GM21381 (cell line): ENCODE measurements around the gene IFNA1.
"Not testable (repeated sequence)": the region's sequence is repeated elsewhere in the genome, so short reads cannot be mapped to it uniquely, and the experiment has no call there.

Experiments
- ATAC-seq: cut with Tn5 transposase; IDR thresholded peaks from one replicate; pipeline ENCODE4 v1.9.1; 2021; ENCODE audit warnings: mild to moderate bottlenecking, moderate library complexity; ENCODE audit not compliant: unreplicated experiment

The IFNA1 gene

GRCh38 chr9:21440139-21440538, at the start of gene IFNA1:
IFNA1 (plus strand) TSS chr9:21440439; CDS start chr9:21440508, 69 bp downstream.
- no peak for ATAC-seq

- ATAC-seq = peak; percentile 84
Observed at GRCh38 chr9:21392270-21392669, 48.0 kb upstream of the IFNA1 start.

- ATAC-seq = peak; percentile 82
Observed at GRCh38 chr9:21395778-21396717, 44.2 kb upstream of the IFNA1 start.

GRCh38 chr9:21398955-21399489, 41.2 kb upstream of the IFNA1 start:
- ATAC-seq = no peak

- ATAC-seq = no peak
Observed at GRCh38 chr9:21399956-21400355, 40.3 kb upstream of the IFNA1 start.

GRCh38 chr9:21402386-21403251, 37.6 kb upstream of the IFNA1 start:
- no peak for ATAC-seq

- ATAC-seq = no peak
Observed at GRCh38 chr9:21404146-21404545, 36.1 kb upstream of the IFNA1 start.

- ATAC-seq = no peak
Observed at GRCh38 chr9:21408817-21409216, 31.4 kb upstream of the IFNA1 start, which contains the start of gene IFNA8. IFNA8 (plus strand) TSS chr9:21409117; CDS start chr9:21409177, 60 bp downstream.

GRCh38 chr9:21412107-21412506, 28.1 kb upstream of the IFNA1 start:
- no peak for ATAC-seq

- ATAC-seq = no peak
Observed at GRCh38 chr9:21413151-21413550, 27.1 kb upstream of the IFNA1 start.

GRCh38 chr9:21413624-21414023, 26.6 kb upstream of the IFNA1 start:
- ATAC-seq = no peak

- no peak for ATAC-seq
Observed at GRCh38 chr9:21414220-21414940, 25.9 kb upstream of the IFNA1 start.

GRCh38 chr9:21415493-21416267, 24.6 kb upstream of the IFNA1 start:
- ATAC-seq = no peak

GRCh38 chr9:21428235-21428634, 12.0 kb upstream of the IFNA1 start:
- no peak for ATAC-seq

GRCh38 chr9:21429191-21429590, 11.0 kb upstream of the IFNA1 start:
- ATAC-seq = no peak

- peak; percentile 47 for ATAC-seq
Observed at GRCh38 chr9:21432672-21433425, 7.4 kb upstream of the IFNA1 start.

- no peak for ATAC-seq
Observed at GRCh38 chr9:21434202-21435014, 5.8 kb upstream of the IFNA1 start.

- not testable (repeated sequence) for ATAC-seq
Observed at GRCh38 chr9:21435015-21435383, 5.2 kb upstream of the IFNA1 start.
